B cell (primary cell): ENCODE data around the gene C12orf56. TPM values are rescaled to one million over a fixed set of nuclear protein-coding genes. Genes with fewer than 3 reads are reported as not detected.

Experiments
- ATAC-seq: fragments of 200-7000 bp; cut with Tn5 transposase; one replicate; pipeline ENCODE4 v1.10.0; 2021; ENCODE audit warnings: low read depth, mild to moderate bottlenecking, moderate number of reproducible peaks, moderate library complexity
- CTCF ChIA-PET: fragments of 350-600 bp; sonication (Branson Sonifier 250); formaldehyde crosslinking; loops from one replicate; lab custom pipeline; 2021; ENCODE audit warnings: antibody characterized with exemption, inconsistent platforms; lab: Charles Lee
- POLR2A ChIA-PET: fragments of 350-600 bp; sonication (Branson Sonifier 250); formaldehyde crosslinking; loops from one replicate; lab custom pipeline; 2021; ENCODE audit warnings: antibody characterized with exemption; lab: Charles Lee
- DNase-seq: peaks from one replicate; pipeline ENCODE4 v3.0.0; 2013
- H2AFZ ChIP-seq: 2 replicates; pipeline ENCODE4 v1.6.1; 2012; ENCODE audit warnings: mild to moderate bottlenecking, low read depth, low read length; ENCODE audit not compliant: insufficient read depth, poor library complexity, severe bottlenecking
- H3K27ac ChIP-seq, 2 donors: 1 replicate in 1 of 2; 2 replicates in 1 of 2; pipeline ENCODE4 v1.5.1; 2012 to 2013; ENCODE audit warnings: low read length in 2 of 2, mild to moderate bottlenecking in 2 of 2, moderate library complexity in 1 of 2
- H3K27me3 ChIP-seq, 4 experiments: fragments of 200-600 bp in 1 of 4; sonication (generic) in 1 of 4; replicated peaks in 1 of 4; 1 replicate in 2 of 4; 2 replicates in 2 of 4; pipeline versions ENCODE4 v1.6.1 to v1.7.0; 2013 to 2016; ENCODE audit warnings: low read length in 3 of 4, mild to moderate bottlenecking in 2 of 4, mixed read lengths in 1 of 4, moderate library complexity in 1 of 4; ENCODE audit not compliant: insufficient read depth in 4 of 4, control insufficient read depth in 3 of 4; ENCODE audit errors: control extremely low read depth in 1 of 4
- H3K36me3 ChIP-seq, 2 experiments: replicated peaks in 1 of 2; 1 replicate in 1 of 2; 2 replicates in 1 of 2; pipeline versions ENCODE4 v1.6.1 to v1.7.1; 2013; ENCODE audit warnings: low read length in 1 of 2; ENCODE audit not compliant: insufficient read depth in 2 of 2, control insufficient read depth in 1 of 2; ENCODE audit errors: control extremely low read depth in 1 of 2, extremely low read depth in 1 of 2
- H3K4me1 ChIP-seq, 2 donors: fragments of 200-600 bp in 1 of 2; sonication (generic) in 1 of 2; 1 replicate in 1 of 2; 2 replicates in 1 of 2; pipeline versions ENCODE4 v1.5.1 to v1.6.1; 2013 to 2017; ENCODE audit warnings: low read length in 2 of 2; ENCODE audit not compliant: control insufficient read depth in 2 of 2, insufficient read depth in 2 of 2
- H3K4me2 ChIP-seq: replicated peaks from 2 replicates; pipeline ENCODE3; 2012; ENCODE audit warnings: mild to moderate bottlenecking, low read depth, low read length; ENCODE audit not compliant: poor library complexity, severe bottlenecking
- H3K4me3 ChIP-seq, 5 experiments: fragments of 200-600 bp in 1 of 5; sonication (generic) in 1 of 5; 1 replicate in 3 of 5; 2 replicates in 2 of 5; pipeline versions ENCODE4 v1.5.1 to v1.7.0; 2011 to 2016; ENCODE audit warnings: low read length in 4 of 5, mild to moderate bottlenecking in 4 of 5, low read depth in 2 of 5, control low read depth in 1 of 5, moderate library complexity in 1 of 5; ENCODE audit not compliant: insufficient read depth in 1 of 5; ENCODE audit errors: control extremely low read depth in 1 of 5, extremely low read depth in 1 of 5
- H3K79me2 ChIP-seq: fragments of 200-600 bp; sonication (generic); one replicate; pipeline ENCODE4 v1.6.0; 2016; ENCODE audit warnings: low read length; ENCODE audit not compliant: control insufficient read depth, insufficient read depth
- H3K9ac ChIP-seq: fragments of 200-600 bp; sonication (generic); 2 replicates; pipeline ENCODE4 v1.6.1; 2017; ENCODE audit warnings: mild to moderate bottlenecking, low read length, moderate library complexity
- H3K9me3 ChIP-seq, 3 donors: one replicate each; pipeline versions ENCODE4 v1.6.1 to v1.7.1; 2013; ENCODE audit warnings: low read length in 2 of 3; ENCODE audit not compliant: control insufficient read depth in 2 of 3, insufficient read depth in 1 of 3; ENCODE audit errors: control extremely low read depth in 1 of 3
- H4K20me1 ChIP-seq: 2 replicates; pipeline ENCODE4 v1.6.0; 2012; ENCODE audit warnings: mild to moderate bottlenecking, low read length; ENCODE audit not compliant: insufficient read depth, control insufficient read depth, poor library complexity, severe bottlenecking
- H3K27ac Mint-ChIP-seq: one replicate; pipeline ENCODE4 v1.8.0; 2021; ENCODE audit warnings: mixed read lengths
- H3K27me3 Mint-ChIP-seq: one replicate; pipeline ENCODE4 v1.8.0; 2021; ENCODE audit warnings: mixed read lengths
- H3K4me1 Mint-ChIP-seq: one replicate; pipeline ENCODE4 v1.8.0; 2021; ENCODE audit warnings: mixed read lengths
- H3K4me3 Mint-ChIP-seq: one replicate; pipeline ENCODE4 v1.8.0; 2021; ENCODE audit warnings: mixed read lengths
- H3K9me3 Mint-ChIP-seq: one replicate; pipeline ENCODE4 v1.8.0; 2022; ENCODE audit warnings: mixed read lengths; ENCODE audit not compliant: insufficient read depth
- EZH2 ChIP-seq: IDR thresholded peaks from 2 replicates; pipeline ENCODE4 v1.6.1; 2012; ENCODE audit warnings: borderline replicate concordance, low read depth, mild to moderate bottlenecking, moderate library complexity, low read length; ENCODE audit not compliant: insufficient read depth, poor library complexity, severe bottlenecking
- WGBS: methylation state at CpG from one replicate; pipeline ENCODE4 v1.1.5; 2013; ENCODE audit warnings: missing lambda C conversion rate; ENCODE audit not compliant: insufficient coverage; 5-methylcytosine and 5-hydroxymethylcytosine counted together
- intact Hi-C: fragments of 100-400 bp; cut with micrococcal nuclease; formaldehyde crosslinking; loops from one replicate; pipeline ENCODE4 v1.10.0; 2022
- polyA plus RNA-seq: library from polyadenylated mRNA; depleted of rRNA; stranded (reverse); fragments of >200 nt; gene quantifications from 2 replicates; pipeline ENCODE4 v1.2.3, GENCODE V29; 2012
- total RNA-seq, 2 donors: library from RNA; stranded (reverse); fragments of 120-200 nt in 1 of 2; gene quantifications; 1 replicate in 1 of 2; 2 replicates in 1 of 2; pipeline versions ENCODE4 v1.2.3 to v1.2.4, GENCODE V29; 2013 to 2022
- TF ChIP-seq, protein P1 (sequence below): fragments of 200-600 bp; IDR thresholded peaks from one replicate; pipeline ENCODE4 v1.8.0; 2022; ENCODE audit warnings: antibody characterized with exemption, mild to moderate bottlenecking

Gene C12orf56
- total and polyA plus RNA-seq, 2 donors (not counting 1 experiment from before 2014, with no cell fraction given) = not detected

DNA sequence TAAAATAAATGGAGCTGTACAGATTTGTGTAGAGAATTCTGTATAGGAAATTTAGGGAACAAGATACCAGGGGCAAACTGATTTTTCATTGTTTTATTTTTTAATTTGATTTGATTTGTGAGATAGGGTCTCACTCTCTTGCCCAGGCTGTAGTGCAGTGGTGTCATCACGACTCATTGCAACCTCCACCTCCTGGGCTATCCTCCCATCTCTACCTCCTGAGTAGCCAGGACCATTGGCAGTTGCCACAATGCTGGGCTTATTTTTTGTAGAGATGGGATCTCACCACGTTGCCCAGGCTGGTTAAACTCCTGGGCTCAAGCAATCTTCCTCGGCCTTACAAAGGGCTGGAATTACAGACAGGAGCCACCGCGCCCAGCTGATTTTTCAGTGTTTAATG, 43.4 kb upstream of the C12orf56 start:
- no peak overlapping the region for H3K4me3 ChIP-seq
- no peak for ATAC-seq
- DNase-seq = no peak
- Mint-ChIP-seq H3K4me3 (no peak overlapping the region), H3K4me1 (peaks cover 6% of the 10 kb centered on the region), H3K27ac (no peak overlapping the region), H3K27me3 (no peaks in the 10 kb centered on the region), H3K9me3 (no peaks in the 10 kb centered on the region)
- no peaks in the 10 kb centered on the region for H3K4me1 ChIP-seq
- CTCF ChIA-PET = no interaction called here
- no peak overlapping the region for H3K27ac ChIP-seq
- H3K27me3 ChIP-seq = no peaks in the 10 kb centered on the region
- H3K79me2 ChIP-seq = no peaks in the 10 kb centered on the region
- no peaks in the 10 kb centered on the region for H4K20me1 ChIP-seq
- H3K4me2 ChIP-seq = no peak overlapping the region
- TF ChIP-seq, protein P1, sequence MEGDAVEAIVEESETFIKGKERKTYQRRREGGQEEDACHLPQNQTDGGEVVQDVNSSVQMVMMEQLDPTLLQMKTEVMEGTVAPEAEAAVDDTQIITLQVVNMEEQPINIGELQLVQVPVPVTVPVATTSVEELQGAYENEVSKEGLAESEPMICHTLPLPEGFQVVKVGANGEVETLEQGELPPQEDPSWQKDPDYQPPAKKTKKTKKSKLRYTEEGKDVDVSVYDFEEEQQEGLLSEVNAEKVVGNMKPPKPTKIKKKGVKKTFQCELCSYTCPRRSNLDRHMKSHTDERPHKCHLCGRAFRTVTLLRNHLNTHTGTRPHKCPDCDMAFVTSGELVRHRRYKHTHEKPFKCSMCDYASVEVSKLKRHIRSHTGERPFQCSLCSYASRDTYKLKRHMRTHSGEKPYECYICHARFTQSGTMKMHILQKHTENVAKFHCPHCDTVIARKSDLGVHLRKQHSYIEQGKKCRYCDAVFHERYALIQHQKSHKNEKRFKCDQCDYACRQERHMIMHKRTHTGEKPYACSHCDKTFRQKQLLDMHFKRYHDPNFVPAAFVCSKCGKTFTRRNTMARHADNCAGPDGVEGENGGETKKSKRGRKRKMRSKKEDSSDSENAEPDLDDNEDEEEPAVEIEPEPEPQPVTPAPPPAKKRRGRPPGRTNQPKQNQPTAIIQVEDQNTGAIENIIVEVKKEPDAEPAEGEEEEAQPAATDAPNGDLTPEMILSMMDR = no peak
- TF ChIP-seq EZH2 = no peak
- intact Hi-C loops = no loop called here
- H3K9ac ChIP-seq = no peak overlapping the region
- POLR2A ChIA-PET = no interaction called here
- H3K9me3 ChIP-seq = no peaks in the 10 kb centered on the region
- H3K36me3 ChIP-seq = peaks cover 14 to 52% of the 10 kb centered on the region in 2 experiments
- WGBS = 92% methylated on average over 2 of the region's 5 CpGs
- H2AFZ ChIP-seq = no peak overlapping the region

DNA sequence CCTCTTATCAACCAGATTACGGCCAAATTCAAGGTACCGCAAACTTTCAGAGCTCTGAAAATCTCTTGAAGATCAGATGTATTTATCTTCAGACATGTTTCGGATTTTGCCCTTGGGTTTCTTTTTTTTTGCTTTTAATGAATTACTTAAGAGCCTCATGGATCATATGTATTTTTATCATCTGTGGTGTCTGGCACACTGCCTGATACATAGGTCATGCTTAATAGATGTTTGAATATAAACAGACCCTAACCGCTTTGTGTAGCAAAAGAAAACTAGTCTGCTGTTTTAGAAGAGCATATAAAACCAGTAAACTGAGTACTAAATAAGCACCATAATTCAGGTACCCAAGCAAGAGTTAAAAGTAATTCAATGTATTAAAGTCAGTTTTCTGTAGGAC, 41.2 kb upstream of the C12orf56 start:
- Mint-ChIP-seq H3K4me1 (no peaks in the 10 kb centered on the region), H3K27ac (no peak overlapping the region), H3K9me3 (no peaks in the 10 kb centered on the region), H3K27me3 (no peaks in the 10 kb centered on the region), H3K4me3 (no peak overlapping the region)
- Histone ChIP-seq H2AFZ (no peak overlapping the region), H3K36me3 (peaks cover 15 to 65% of the 10 kb centered on the region in 2 experiments), H3K79me2 (no peaks in the 10 kb centered on the region), H3K9ac (no peak overlapping the region), H3K4me3 (no peak overlapping the region), H3K27ac (no peak overlapping the region), H4K20me1 (no peaks in the 10 kb centered on the region), H3K4me2 (no peak overlapping the region), H3K9me3 (no peaks in the 10 kb centered on the region), H3K27me3 (no peaks in the 10 kb centered on the region), H3K4me1 (no peaks in the 10 kb centered on the region)
- no CpG with 5 or more reads among the region's 4 CpGs for WGBS
- POLR2A ChIA-PET = no interaction called here
- DNase-seq (no peak), ATAC-seq (no peak)
- CTCF ChIA-PET = interaction anchor here (0.6 kb wide), 1 partner anchor 9 kb away, joined by 3 read pairs; no protein-coding TSS in a partner anchor
- TF ChIP-seq EZH2 = no peak
- TF ChIP-seq, protein P1 = no peak
- intact Hi-C loops = no loop called here
